GM23248 (cell line): ENCODE measurements around the gene SMURF2.

ENCODE experiments used
- EZH2 ChIP-seq: fragments of 200-600 bp; sonication (generic); IDR thresholded peaks from 2 replicates; pipeline ENCODE4 v1.6.1; 2018; ENCODE audit warnings: antibody characterized with exemption, mild to moderate bottlenecking; ENCODE audit not compliant: insufficient read depth, poor library complexity, severe bottlenecking
- EZH2phosphoT487 ChIP-seq: fragments of 200-600 bp; sonication (generic); IDR thresholded peaks from 2 replicates; pipeline ENCODE4 v1.6.1; 2018; ENCODE audit warnings: antibody characterized with exemption, moderate library complexity, mild to moderate bottlenecking, low read depth; ENCODE audit not compliant: insufficient read depth

GRCh38 chr17:64683796-64684195 lies 21.7 kb upstream of the SMURF2 start:
- TF ChIP-seq EZH2 (no peak), EZH2phosphoT487 (no peak)
